ENCODE measurements around the gene CD46. TPM values are rescaled to one million over a fixed set of nuclear protein-coding genes. Genes with fewer than 3 reads are reported as not detected.

Gene CD46
- total RNA-seq, 1 experiment from 2014 or later = 100 TPM

DNA sequence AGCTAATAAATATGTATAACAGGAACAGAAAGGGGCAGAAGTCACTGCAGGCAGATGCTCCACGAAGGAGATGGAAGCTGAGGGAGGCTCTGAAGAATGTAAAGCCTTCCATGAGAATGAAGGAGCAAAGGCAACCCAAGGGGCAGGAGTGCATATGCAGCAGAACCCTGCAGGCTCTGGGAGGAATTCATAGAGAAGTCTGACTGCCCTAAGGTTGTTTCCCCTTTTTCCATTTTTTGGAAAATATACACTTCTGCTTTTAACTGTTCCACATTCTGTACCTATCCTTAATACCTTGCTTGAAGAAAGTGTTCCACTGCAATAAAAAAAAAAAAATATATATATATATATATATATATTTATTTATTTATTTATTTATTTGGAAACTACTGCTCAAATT is 89.4 kb downstream of the CD46 start:
- Histone ChIP-seq H3K4me3 (replicated peaks in 1 of 2; ENCODE audit: low read depth in 1 of 2, low read length in 2 of 2) (no peak overlapping the region), H3K4me2 (ENCODE audit: low read length) (no peak overlapping the region), H3K9ac (ENCODE audit: low read length) (no peak overlapping the region), H2AFZ (ENCODE audit: low read depth, low read length, poor library complexity, severe bottlenecking) (no peak overlapping the region), H3K4me1 (ENCODE audit: control insufficient read depth in 1 of 2, insufficient read depth in 2 of 2, low read length in 2 of 2) (no peaks in the 10 kb centered on the region), H4K20me1 (ENCODE audit: insufficient read depth) (no peaks in the 10 kb centered on the region), H3K27me3 (ENCODE audit: insufficient read depth, low read length) (no peaks in the 10 kb centered on the region), H3K36me3 (ENCODE audit: control insufficient read depth in 1 of 2, insufficient read depth in 2 of 2, low read length in 2 of 2) (no peaks in the 10 kb centered on the region), H3K79me2 (ENCODE audit: insufficient read depth, low read length) (peaks cover 42% of the 10 kb centered on the region), H3K9me3 (ENCODE audit: control insufficient read depth in 1 of 2, insufficient read depth in 1 of 2, low read depth in 1 of 2, low read length in 2 of 2) (no peaks in the 10 kb centered on the region), H3K27ac (ENCODE audit: low read depth, low read length) (no peak overlapping the region), H3K9me2 (ENCODE audit: insufficient read depth) (no peaks in the 10 kb centered on the region)
- POLR2A ChIA-PET = no interaction called here
- CTCF ChIA-PET = interaction anchor here (1.0 to 3.8 kb wide), 3 partner anchors 14 to 156 kb away, joined by 3 to 15 read pairs (median 3); no protein-coding TSS in a partner anchor
- no peak for TF ChIP-seq POLR2AphosphoS5 (IDR thresholded peaks at IDR 0.05; ENCODE audit: low read depth, low read length)
- no peak for TF ChIP-seq ELF1 (IDR thresholded peaks at IDR 0.05; ENCODE audit: borderline replicate concordance, low read depth)
- TF ChIP-seq SRF (IDR thresholded peaks at IDR 0.05; ENCODE audit: low read depth) = no peak
- TF ChIP-seq YY1 (IDR thresholded peaks at IDR 0.05; ENCODE audit: extremely low read depth, insufficient replicate concordance, low read depth, low read length) = no peak
- no peak for TF ChIP-seq ATF3 (IDR thresholded peaks at IDR 0.05)
- no peak for TF ChIP-seq SIN3A (IDR thresholded peaks at IDR 0.05; ENCODE audit: low read depth)
- TF ChIP-seq ZNF274 (IDR thresholded peaks at IDR 0.05; ENCODE audit: low read depth, low read length) = no peak
- TF ChIP-seq ZFX (IDR thresholded peaks at IDR 0.05) = no peak
- TF ChIP-seq, protein P1, sequence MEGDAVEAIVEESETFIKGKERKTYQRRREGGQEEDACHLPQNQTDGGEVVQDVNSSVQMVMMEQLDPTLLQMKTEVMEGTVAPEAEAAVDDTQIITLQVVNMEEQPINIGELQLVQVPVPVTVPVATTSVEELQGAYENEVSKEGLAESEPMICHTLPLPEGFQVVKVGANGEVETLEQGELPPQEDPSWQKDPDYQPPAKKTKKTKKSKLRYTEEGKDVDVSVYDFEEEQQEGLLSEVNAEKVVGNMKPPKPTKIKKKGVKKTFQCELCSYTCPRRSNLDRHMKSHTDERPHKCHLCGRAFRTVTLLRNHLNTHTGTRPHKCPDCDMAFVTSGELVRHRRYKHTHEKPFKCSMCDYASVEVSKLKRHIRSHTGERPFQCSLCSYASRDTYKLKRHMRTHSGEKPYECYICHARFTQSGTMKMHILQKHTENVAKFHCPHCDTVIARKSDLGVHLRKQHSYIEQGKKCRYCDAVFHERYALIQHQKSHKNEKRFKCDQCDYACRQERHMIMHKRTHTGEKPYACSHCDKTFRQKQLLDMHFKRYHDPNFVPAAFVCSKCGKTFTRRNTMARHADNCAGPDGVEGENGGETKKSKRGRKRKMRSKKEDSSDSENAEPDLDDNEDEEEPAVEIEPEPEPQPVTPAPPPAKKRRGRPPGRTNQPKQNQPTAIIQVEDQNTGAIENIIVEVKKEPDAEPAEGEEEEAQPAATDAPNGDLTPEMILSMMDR (IDR thresholded peaks at IDR 0.05 in 2 of 3, conservative IDR thresholded peaks at IDR 0.05 in 1 of 3; ENCODE audit: borderline replicate concordance in 1 of 3, insufficient read depth in 1 of 3, low read depth in 2 of 3, low read length in 2 of 3) = no peak
- no peak for TF ChIP-seq CEBPB (IDR thresholded peaks at IDR 0.05; ENCODE audit: low read depth)
- TF ChIP-seq CBX3 (IDR thresholded peaks at IDR 0.05; ENCODE audit: low read depth) = no peak
- TF ChIP-seq SP1 (IDR thresholded peaks at IDR 0.05; ENCODE audit: low read depth) = no peak
- TF ChIP-seq RAD21 (IDR thresholded peaks at IDR 0.05; ENCODE audit: low read depth) = no peak
- TF ChIP-seq POLR2A (IDR thresholded peaks at IDR 0.05; ENCODE audit: borderline replicate concordance, extremely low read depth, insufficient read depth, insufficient read length) = no peak
- no peak for TF ChIP-seq FOSL1 (IDR thresholded peaks at IDR 0.05; ENCODE audit: low read depth)
- no peak for TF ChIP-seq REST (IDR thresholded peaks at IDR 0.05; ENCODE audit: low read depth)
- no peak for TF ChIP-seq EZH2phosphoT487 (IDR thresholded peaks at IDR 0.05; ENCODE audit: borderline replicate concordance)
- TF ChIP-seq EGR1 (IDR thresholded peaks at IDR 0.05; ENCODE audit: low read depth) = no peak
- TF ChIP-seq, protein P2, sequence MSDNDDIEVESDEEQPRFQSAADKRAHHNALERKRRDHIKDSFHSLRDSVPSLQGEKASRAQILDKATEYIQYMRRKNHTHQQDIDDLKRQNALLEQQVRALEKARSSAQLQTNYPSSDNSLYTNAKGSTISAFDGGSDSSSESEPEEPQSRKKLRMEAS (IDR thresholded peaks at IDR 0.05) = no peak
- ATAC-seq (no peak), DNase-seq (ENCODE audit: low read depth, low spot score) (no peak)
- no TSS peak for BruUV-seq (replicated peaks)
- intact Hi-C loops (cut with micrococcal nuclease) = no loop called here
- RAD21 ChIA-PET (ENCODE audit: low non-redundant PET in 1 of 2, low total read pairs in 2 of 2, uncharacterized antibody in 2 of 2, unreplicated experiment in 2 of 2) = no interaction called here

All from HCT116 (cell line).